Upper lobe of left lung (tissue), 6 donors: ENCODE measurements around the gene RGCC. TPM values are rescaled to one million over a fixed set of nuclear protein-coding genes. Genes with fewer than 3 reads are reported as not detected.

Source experiments
- ATAC-seq, 2 donors: fragments of 200-7000 bp; cut with Tn5 transposase; one replicate each; pipeline ENCODE4 v1.9.1; 2022; ENCODE audit warnings: mild to moderate bottlenecking in 2 of 2, moderate library complexity in 2 of 2; ENCODE audit not compliant: low FRiP score in 2 of 2
- DNase-seq, 2 donors: peaks; one replicate each; pipeline ENCODE4 v3.0.0-alpha.2; 2019 to 2020
- H3K27ac ChIP-seq, 4 donors: fragments of 200-600 bp; sonication (generic); one replicate each; pipeline ENCODE4 v1.5.1; 2016 to 2019
- H3K27me3 ChIP-seq, 4 donors: fragments of 200-600 bp; sonication (generic); one replicate each; pipeline ENCODE4 v1.5.1; 2017 to 2019
- H3K36me3 ChIP-seq, 4 donors: fragments of 200-600 bp; sonication (generic); one replicate each; pipeline ENCODE4 v1.5.1; 2016 to 2019
- H3K4me1 ChIP-seq, 4 donors: fragments of 200-600 bp; sonication (generic); one replicate each; pipeline ENCODE4 v1.5.1; 2018 to 2019
- H3K4me3 ChIP-seq, 4 donors: fragments of 200-600 bp; sonication (generic); one replicate each; pipeline ENCODE4 v1.5.1; 2017 to 2019; ENCODE audit warnings: mild to moderate bottlenecking in 2 of 4, moderate library complexity in 1 of 4
- H3K9me3 ChIP-seq, 4 donors: fragments of 200-600 bp; sonication (generic); one replicate each; pipeline ENCODE4 v1.5.1; 2018 to 2019
- CTCF ChIP-seq, 6 experiments: fragments of 450-650 bp in 4 of 6; fragments of 200-600 bp in 2 of 6; sonication (generic) in 2 of 6; IDR thresholded peaks; one replicate each; pipeline ENCODE4 v1.5.1; 2016 to 2019; ENCODE audit warnings: antibody characterized with exemption in 6 of 6
- EP300 ChIP-seq, 4 donors: sonication (generic); formaldehyde crosslinking; IDR thresholded peaks; one replicate each; pipeline ENCODE4 v1.5.1; 2017; ENCODE audit warnings: antibody characterized with exemption in 4 of 4, control low read depth in 2 of 4
- POLR2A ChIP-seq, 4 donors: fragments of 450-650 bp; IDR thresholded peaks; one replicate each; pipeline ENCODE4 v1.5.1; 2016 to 2017; ENCODE audit warnings: antibody characterized with exemption in 4 of 4, mild to moderate bottlenecking in 2 of 4
- POLR2AphosphoS5 ChIP-seq, 2 donors: sonication (generic); formaldehyde crosslinking; IDR thresholded peaks; one replicate each; pipeline ENCODE4 v1.5.1; 2017; ENCODE audit warnings: antibody characterized with exemption in 2 of 2
- WGBS, 2 donors: methylation state at CpG; one replicate each; pipeline ENCODE4 v1.1.5; 2017 to 2018; 5-methylcytosine and 5-hydroxymethylcytosine counted together
- total RNA-seq, 6 donors: library from RNA; depleted of rRNA in 4 of 6; stranded (reverse); fragments of >200 nt in 4 of 6; gene quantifications; one replicate each; pipeline versions ENCODE4 v1.1.0 to v1.2.1, GENCODE V29; 2016 to 2021
- donor health status: DM: no; HTN: no; CAD: no; lungs with moderate emphysema.
- donor health status: DM: no; HTN: yes; CAD: no; lungs with severe emphysema.

RGCC gene
- total RNA-seq, 6 donors from 2014 or later, result 359 to 1,301 (median 720) TPM

DNA sequence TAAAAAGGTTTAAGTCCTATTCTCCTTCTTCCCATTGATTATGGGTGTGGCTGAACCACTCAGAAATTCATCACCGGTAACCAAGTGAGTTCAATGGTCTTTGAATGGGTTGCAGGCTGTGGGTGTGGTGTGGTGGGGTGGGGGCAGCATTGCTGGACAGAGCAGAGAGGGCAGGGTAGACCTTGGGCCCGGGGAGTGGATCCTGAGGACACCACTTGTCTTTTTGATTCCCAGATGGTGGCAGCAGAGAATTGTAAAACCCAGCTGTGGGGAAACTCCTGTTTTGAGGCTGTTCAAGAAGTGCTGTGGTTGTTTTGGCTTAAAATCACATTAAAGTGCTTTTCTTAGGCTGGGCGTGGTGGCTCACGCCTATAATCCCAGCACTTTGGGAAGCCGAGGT, 45.8 kb upstream of the RGCC start:
- Histone ChIP-seq H3K4me3 (no peak overlapping the region), H3K4me1 (no peaks in the 10 kb centered on the region), H3K27me3 (no peaks in the 10 kb centered on the region), H3K27ac (no peak overlapping the region), H3K9me3 (no peaks in the 10 kb centered on the region), H3K36me3 (no peaks in the 10 kb centered on the region)
- TF ChIP-seq POLR2A (IDR thresholded peaks at IDR 0.05) (no peak), CTCF (IDR thresholded peaks at IDR 0.05) (peak in 3 of 6 experiments; percentile 14 to 26 (median 20)), POLR2AphosphoS5 (IDR thresholded peaks at IDR 0.05) (no peak)
- 29 to 46% methylated on average over 5 of the region's 5 CpGs for WGBS, 2 donors
- ATAC-seq (peak in 1 of 2 donors; percentile 70), DNase-seq (no peak)

- Histone ChIP-seq H3K36me3 (no peaks in the 10 kb centered on the region), H3K9me3 (no peaks in the 10 kb centered on the region), H3K27ac (no peak overlapping the region), H3K4me1 (no peaks in the 10 kb centered on the region), H3K4me3 (no peak overlapping the region), H3K27me3 (no peaks in the 10 kb centered on the region)
- WGBS, 2 donors, result 93 to 94% methylated on average over 5 of the region's 5 CpGs
- ATAC-seq, result no peak
- DNase-seq, result no peak
- TF ChIP-seq POLR2AphosphoS5 (IDR thresholded peaks at IDR 0.05), result no peak
These were observed 43.5 kb upstream of the RGCC start for GRCh38 chr13:41413872-41414271.

- no peak for DNase-seq
- Histone ChIP-seq H3K36me3 (no peaks in the 10 kb centered on the region), H3K4me3 (no peak overlapping the region), H3K4me1 (no peaks in the 10 kb centered on the region), H3K27me3 (no peaks in the 10 kb centered on the region), H3K9me3 (no peaks in the 10 kb centered on the region), H3K27ac (no peak overlapping the region)
- TF ChIP-seq POLR2AphosphoS5 (IDR thresholded peaks at IDR 0.05), result no peak
- TF ChIP-seq POLR2A (IDR thresholded peaks at IDR 0.05), result no peak
- no peak for TF ChIP-seq CTCF (IDR thresholded peaks at IDR 0.05)
- TF ChIP-seq EP300 (IDR thresholded peaks at IDR 0.05), result no peak
- ATAC-seq, result no peak
- WGBS, 2 donors, result 31 to 33% methylated on average over 3 of the region's 3 CpGs
These were observed 41.1 kb upstream of the RGCC start for GRCh38 chr13:41416276-41416675.

DNA sequence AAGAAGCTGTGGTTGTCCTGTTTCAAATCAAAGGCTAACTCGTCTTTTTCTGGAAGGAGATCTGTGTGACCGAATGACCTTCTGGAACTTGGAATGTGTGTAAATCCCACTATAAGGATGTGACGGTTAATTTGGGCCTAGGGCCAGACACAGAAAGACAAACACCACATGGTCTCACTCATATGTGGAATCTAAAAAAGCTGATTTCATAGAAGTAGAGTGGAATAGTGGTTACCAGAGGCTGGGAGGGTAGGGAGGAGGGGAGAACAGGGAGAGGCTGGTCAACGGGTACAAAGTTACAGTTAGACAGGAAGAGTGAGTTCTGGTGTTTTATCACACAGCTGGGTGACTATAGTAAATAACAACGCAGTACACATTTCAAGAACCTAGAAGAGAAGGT, 39.3 kb upstream of the RGCC start:
- Histone ChIP-seq H3K4me3 (no peak overlapping the region), H3K4me1 (no peaks in the 10 kb centered on the region), H3K9me3 (no peaks in the 10 kb centered on the region), H3K27ac (no peak overlapping the region), H3K36me3 (no peaks in the 10 kb centered on the region), H3K27me3 (no peaks in the 10 kb centered on the region)
- WGBS, 2 donors, result 39 to 41% methylated on average over 5 of the region's 5 CpGs
- ATAC-seq (no peak), DNase-seq (no peak)
- TF ChIP-seq CTCF (IDR thresholded peaks at IDR 0.05), result no peak
- TF ChIP-seq POLR2A (IDR thresholded peaks at IDR 0.05), result no peak
- TF ChIP-seq POLR2AphosphoS5 (IDR thresholded peaks at IDR 0.05), result no peak
- no peak for TF ChIP-seq EP300 (IDR thresholded peaks at IDR 0.05)

DNA sequence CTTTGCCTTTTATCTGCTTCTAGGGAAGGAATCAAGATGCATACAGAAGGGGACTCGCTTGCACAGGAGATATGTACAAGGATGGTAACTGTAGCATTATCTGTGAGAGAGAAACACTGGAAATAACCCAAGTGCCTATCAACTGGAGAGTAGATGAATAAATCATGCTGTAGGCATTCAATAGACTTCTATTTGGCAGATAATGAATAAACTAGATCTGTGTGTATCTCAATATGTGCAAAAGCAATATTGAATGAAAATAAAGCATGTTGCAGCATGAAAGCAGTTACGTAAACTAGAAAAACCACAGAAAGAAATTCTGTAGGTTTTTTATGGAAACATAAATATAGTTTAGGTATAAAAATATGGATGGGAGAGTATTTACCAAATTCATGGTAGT, 38.6 kb upstream of the RGCC start:
- Histone ChIP-seq H3K27ac (no peak overlapping the region), H3K36me3 (no peaks in the 10 kb centered on the region), H3K4me3 (no peak overlapping the region), H3K4me1 (no peaks in the 10 kb centered on the region), H3K9me3 (no peaks in the 10 kb centered on the region), H3K27me3 (no peaks in the 10 kb centered on the region)
- DNase-seq, result no peak
- TF ChIP-seq CTCF (IDR thresholded peaks at IDR 0.05), result no peak
- TF ChIP-seq EP300 (IDR thresholded peaks at IDR 0.05), result no peak
- WGBS, 2 donors, result 83 to 98% methylated on average over 2 of the region's 2 CpGs
- no peak for ATAC-seq
